Right hindlimb (tissue), 1 donor: ENCODE measurements around the gene TTL.
A peak's percentile ranks its signal among the peaks of the same experiment; 100 is the strongest.
"Not testable (repeated sequence)": the region's sequence is repeated elsewhere in the genome, so short reads cannot be mapped to it uniquely, and the experiment has no call there.

Experiments used
- DNase-seq: peaks from one replicate; pipeline ENCODE4 v3.0.0-alpha.2; 2018

Gene TTL

DNA sequence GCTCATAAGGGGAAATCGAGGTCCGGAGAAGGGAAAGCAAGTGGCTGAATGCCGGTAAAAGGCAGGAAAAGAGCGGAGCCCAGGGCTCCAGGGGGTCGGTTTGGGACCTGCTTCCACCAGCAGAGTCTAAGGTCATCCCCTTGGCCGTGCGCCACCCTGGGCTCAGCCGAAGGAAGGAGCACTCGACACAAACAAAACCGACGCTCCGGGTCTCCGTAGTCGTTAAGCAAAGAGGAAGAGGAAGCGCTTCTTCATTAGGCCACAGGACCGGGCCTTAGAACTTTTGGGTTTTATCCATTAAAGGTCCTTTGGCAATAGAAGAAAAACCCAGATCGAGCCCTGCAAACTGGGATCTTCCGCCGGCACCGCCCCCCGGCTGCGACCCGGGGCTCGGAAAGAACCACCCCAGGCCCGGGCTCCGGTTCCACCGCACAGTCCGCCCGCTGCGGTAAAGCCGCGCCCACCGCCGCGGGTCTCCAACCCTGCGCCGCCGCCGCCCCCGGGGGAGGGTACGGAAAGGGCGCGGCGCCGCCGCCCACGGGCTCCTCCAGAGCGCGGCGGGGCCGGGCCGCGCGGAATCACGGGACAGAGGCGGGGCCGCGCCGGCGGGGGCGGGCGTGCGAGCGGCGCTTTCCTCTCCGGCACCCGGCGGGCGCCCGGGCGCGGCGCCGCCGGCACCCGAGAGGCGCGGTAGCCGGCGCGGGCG lies at the start of gene TTL:
Gene TTL, plus strand, starts transcription at position 629 of the 706 bp plus-strand sequence. CDS start 189 bp downstream, outside the sequence.
- DNase-seq: peak; percentile 84

DNA sequence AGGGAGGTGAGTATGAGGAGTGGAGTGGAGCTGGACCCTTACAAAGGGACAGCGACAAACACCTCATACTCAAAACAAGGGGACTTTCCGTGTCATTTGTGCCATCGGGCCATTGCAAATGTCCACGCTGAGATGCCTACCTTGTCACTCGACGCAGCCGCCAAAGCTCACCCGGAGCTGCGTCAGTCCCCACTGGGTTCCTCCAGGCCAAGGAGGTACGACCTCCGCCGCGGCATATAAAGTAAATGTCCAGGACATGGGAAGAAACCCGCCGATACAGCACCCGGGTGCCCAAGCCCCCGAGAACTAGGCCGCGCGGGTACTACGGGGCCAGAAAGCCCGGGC lies 49.6 kb upstream of the TTL start:
- DNase-seq: not testable (repeated sequence)

DNA sequence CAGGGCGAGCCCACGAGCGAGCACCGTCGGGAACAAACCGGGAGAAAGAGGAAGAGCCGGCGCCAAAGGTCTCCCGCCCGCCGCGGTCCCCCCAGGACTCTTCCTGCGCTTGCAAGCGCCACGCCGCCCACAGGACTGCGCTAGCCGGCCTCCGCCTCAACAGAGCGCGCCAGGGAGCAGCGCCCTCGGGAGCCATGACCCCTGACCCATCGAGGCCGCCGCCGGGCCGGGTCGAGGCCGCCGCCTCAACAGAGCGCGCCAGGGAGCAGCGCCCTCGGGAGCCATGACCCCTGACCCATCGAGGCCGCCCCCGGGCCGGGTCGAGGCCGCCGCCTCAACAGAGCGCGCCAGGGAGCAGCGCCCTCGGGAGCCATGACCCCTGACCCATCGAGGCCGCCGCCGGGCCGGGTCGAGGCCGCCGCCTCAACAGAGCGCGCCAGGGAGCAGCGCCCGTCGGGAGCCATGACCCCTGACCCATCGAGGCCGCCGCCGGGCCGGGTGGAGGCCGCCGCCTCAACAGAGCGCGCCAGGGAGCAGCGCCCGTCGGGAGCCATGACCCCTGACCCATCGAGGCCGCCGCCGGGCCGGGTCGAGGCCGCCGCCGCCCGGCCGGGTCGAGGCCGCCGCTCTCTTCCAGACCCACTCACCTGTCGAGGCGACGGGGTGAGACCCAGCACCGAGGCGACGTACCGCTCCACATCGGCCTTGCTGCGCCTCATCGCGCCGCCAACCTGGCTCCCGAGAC lies 49.0 kb upstream of the TTL start:
- not testable (repeated sequence) for DNase-seq

GRCh38 chr2:112433480-112433879 lies 48.5 kb upstream of the TTL start, which contains the start of gene RGPD8:
TSS of gene RGPD8 (minus strand) at chr2:112433645. CDS start at chr2:112433453, 192 bp downstream.
- DNase-seq: peak; percentile 93

DNA sequence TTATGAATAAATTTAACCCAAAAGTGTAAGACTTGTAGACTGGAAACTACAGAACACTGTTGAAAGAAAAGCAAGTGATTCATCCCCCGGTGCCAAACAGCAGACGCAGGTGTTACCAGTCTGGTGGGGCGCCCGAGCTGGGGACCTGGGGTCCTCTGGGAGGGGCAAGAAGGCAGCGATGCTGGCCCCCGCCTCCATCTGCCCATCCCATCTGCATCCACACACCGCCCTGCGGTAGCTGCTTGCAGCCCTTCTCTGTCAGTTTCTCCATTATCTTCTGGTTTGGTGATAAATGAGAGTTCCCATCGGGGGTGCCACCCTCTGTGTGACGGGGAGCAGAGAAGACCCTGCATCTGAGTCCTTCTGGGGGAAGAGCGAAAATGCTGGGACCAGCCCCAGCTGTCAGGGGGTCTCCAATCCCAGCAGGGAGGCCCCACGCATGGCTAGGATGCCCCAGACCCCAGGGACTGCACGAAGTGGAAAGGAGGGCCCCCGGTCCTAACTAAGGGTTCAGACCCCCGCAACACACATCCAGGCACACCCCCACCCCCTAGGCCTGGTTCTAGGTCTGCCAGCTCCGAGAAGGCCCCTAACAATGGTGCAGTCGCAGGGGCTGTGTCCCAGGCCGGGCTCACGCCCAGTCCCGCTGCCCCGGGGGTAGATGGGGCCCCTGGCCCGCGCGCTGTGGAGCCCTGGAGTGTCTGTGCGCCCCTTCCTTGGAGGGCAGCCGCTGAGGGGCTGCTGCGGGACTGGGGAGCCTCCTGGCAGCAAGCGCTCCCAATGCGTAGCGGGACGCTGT lies 47.8 kb upstream of the TTL start:
- no peak for DNase-seq

DNA sequence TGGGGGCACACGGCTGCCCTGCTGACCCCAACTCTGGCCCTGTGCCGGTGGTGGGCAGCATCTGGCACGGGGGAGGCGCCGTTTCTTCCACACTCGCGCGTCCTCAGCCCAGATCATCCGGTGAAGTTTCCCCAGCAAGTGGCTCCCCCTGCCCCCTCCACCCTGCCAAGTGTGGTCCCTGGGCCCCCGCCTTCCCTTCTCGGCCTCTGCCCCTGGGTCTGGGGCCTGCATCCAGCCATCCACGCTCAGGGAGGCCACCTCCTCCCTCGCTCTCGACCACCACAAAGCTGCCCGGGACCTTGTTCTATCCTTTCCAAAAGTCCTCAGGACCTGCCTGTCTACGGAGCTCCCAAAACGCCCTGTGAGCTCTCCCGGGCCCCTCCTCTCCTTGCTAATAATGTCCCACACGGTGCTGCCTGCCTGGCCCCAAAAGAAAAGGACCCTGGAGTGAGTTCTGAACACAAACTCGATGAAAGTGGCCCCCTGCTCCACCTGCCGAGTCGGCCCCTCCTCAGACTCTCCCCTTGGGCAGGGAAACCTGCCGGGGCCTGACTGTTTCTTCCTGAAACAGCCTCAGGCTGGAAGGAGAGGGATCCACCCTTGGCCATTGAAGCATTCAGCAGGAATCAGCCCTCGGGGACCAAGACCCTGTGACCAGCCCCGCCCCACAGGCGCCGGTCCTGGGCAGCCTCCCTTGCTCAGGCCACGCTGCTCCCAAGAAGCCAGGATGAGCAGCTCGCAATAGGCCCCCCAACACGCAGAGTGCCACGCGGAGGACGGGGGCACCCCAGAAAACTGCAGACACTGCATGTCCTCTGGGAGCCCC lies 46.9 kb upstream of the TTL start:
- not testable (repeated sequence) for DNase-seq

DNA sequence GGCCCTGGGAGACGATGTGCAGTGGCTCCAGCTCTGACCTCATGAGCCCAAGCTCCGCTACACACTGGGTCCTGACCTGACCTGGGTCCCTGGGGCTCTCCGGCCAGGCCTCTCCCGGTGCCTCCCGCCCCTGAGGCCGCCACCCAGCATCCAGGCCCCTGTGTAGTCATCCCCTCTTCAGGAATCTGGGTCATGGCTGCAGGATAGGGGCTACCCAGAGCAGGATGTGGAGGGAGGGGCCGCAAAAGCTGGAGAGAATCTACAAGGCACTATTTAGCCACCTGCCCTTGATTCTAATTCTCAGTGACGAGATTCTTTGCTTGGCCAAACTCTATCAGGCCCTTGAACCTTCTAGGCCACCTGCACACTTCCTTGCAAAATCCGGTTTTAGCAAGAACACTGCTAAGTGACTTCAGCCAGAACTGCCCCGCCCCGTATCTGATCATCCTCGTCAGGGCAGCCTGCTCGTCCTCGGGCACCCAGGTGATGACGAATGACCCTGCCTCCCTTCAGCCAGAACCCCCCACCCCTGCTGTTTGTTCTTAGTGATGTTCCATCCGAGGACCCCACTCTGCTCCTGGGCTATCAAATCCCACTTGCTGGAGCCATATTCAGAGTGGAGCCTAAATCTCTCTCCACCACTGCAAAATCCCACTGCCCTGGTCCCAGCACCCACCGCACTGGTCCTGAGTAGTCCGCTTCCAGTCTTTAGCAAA lies 46.1 kb upstream of the TTL start:
- not testable (repeated sequence) for DNase-seq

GRCh38 chr2:112436993-112437392 lies 45.0 kb upstream of the TTL start:
- DNase-seq: not testable (repeated sequence)

DNA sequence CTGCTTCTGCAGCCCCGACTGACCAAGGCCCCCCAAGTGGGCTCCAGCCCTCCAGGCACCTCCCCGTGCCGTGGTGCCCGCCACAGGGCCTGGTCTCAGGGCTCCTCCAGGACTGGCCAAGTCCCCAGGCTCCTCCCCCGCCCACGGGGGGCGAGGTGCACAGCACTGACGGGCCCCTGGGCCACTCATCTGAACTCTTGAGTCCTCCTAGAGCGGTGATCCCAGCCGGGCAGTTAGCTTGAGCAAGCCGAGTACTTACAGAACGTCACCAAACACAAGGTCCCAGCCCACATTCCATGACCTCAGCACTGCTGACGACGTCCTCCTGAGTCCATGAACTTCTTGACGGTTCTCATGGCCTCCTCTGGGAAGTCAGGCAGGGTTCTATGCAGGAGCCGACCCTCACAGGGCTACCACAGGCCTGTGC lies 44.5 kb upstream of the TTL start:
- not testable (repeated sequence) for DNase-seq

- not testable (repeated sequence) for DNase-seq
Observed at GRCh38 chr2:112438603-112439261, 43.2 kb upstream of the TTL start.

DNA sequence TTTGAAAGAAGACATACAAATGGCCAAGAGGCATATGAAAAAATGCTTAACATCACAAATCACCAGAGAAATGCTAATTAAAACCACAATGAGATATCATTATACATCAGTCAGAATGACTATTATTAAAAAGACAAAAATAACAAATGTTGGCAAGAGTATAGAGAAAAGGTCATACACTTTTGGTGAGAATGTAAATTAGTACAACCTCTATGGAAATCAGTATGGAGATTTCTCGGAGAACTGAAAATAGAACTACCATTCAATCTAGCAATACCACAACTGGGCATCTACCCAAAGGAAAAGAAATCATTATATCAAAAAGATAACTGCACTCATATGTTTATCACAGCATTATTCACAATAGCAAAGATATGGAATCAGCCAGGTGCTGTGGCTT lies 37.7 kb upstream of the TTL start:
- not testable (repeated sequence) for DNase-seq

DNA sequence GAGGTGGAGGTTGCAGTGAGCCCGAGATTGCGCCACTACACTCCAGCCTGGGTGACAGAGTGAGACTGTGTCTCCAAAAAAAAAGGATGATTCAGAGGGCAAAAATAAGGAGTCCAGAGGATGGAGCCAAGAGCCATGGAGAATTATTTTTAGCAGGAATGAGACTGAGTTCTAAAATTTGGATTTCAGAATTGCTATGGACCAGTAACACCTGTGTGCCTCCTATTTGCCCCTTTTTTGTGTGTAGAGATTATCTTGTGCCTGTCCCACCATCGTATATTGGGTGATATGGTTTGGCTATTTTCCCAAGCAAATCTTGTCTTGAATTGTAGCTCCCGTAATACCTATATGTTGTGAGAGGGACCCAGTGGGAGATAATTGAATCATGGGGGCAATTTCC lies 32.1 kb upstream of the TTL start:
- no peak for DNase-seq

- no peak for DNase-seq
Observed at GRCh38 chr2:112451317-112451716, 30.6 kb upstream of the TTL start.

GRCh38 chr2:112454586-112454985 lies 27.4 kb upstream of the TTL start:
- no peak for DNase-seq

GRCh38 chr2:112459372-112459771 lies 22.6 kb upstream of the TTL start:
- DNase-seq: no peak

GRCh38 chr2:112462178-112462577 lies 19.8 kb upstream of the TTL start:
- no peak for DNase-seq

GRCh38 chr2:112463256-112463655 lies 18.7 kb upstream of the TTL start:
- DNase-seq: no peak

- DNase-seq: no peak
Observed at GRCh38 chr2:112465382-112465781, 16.6 kb upstream of the TTL start.

GRCh38 chr2:112472547-112473263 lies 9.3 kb upstream of the TTL start:
- no peak for DNase-seq

DNA sequence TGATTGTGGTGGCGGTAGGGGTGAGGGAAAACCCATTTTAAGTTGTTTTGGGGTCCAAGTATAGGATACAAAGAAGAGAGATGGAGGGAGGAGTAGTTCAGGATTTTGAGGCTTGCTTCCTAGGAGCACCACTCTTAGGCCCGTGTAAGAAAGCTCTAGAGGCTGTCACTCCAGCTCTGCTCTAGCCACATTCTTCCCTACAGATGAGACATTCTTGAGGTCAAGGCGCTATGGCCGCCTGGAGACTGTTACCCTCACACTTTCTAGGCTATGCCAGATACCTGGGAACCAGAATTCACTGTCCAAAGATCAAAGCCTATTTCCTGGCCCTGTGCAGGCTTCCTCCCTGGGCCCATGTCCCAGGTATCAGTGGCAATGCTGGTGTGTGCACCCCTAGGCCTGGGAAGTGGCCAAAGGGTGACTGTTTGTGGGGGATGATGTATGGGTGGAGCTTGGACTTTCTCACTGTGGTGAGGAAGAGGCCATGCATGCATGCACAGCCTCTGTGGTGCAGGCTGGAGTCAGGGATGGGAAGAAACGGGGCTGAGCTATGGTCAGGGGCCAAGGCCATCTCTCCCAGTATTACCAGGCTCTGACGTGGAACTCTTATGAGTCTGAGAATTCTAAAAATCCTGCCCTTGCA lies 7.0 kb upstream of the TTL start:
- DNase-seq: no peak
